HS-27A (cell line): ENCODE results near the gene LMX1A.

Experiments used
- DNase-seq: peaks from one replicate; pipeline ENCODE4 v3.0.0-alpha.2; 2012; ENCODE audit warnings: low read depth, missing footprints

LMX1A gene

DNA sequence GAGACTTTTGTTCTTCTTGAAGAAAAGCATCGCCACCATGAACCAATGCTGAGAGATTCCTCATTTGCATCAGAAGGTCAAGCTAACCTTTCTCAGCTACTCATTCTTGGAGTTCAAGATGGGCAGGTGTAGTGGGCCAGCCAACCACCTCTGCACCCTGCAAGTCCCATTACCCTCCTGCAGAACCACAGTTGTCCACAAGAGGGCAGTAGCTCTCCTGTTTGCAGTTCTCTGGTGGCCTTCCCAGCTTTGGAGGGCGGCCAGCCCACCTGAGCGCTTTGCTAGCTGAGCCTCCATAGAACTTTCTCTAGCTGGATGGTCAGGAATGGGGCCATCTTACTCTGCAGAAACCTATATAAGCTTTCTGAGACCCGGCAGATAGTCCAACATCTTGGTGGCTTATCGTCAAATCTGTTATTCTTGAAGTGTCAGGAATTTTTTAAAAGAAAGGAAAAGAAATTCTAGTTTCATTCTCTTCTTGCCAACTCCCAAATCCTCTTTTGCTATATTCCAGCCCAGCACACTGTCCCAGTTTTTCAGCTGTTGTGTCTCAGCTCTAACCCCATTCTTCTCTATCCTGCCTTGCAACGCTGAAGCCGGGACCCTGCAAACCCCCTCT lies 11.0 kb upstream of the LMX1A start:
- DNase-seq: peak; percentile 27

DNA sequence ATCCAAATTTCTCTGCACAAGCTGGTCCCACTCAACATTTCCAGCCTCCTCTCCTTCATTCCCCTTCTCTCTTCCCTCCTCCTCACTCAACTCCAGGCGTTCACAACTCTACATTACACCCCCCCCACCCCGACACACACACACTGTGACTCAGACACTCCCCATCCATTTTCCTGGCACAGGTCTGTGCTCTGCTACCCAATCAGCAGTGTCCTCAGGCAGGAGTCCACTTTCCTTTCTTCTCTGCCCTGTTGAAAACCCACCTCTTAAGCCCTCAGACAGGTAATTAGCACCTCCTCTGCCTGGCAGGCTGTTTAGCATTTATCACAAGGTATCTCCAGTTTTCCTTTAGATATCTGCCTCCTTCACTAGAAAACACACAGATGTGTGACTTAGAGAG lies 8.8 kb upstream of the LMX1A start:
- no peak for DNase-seq

DNA sequence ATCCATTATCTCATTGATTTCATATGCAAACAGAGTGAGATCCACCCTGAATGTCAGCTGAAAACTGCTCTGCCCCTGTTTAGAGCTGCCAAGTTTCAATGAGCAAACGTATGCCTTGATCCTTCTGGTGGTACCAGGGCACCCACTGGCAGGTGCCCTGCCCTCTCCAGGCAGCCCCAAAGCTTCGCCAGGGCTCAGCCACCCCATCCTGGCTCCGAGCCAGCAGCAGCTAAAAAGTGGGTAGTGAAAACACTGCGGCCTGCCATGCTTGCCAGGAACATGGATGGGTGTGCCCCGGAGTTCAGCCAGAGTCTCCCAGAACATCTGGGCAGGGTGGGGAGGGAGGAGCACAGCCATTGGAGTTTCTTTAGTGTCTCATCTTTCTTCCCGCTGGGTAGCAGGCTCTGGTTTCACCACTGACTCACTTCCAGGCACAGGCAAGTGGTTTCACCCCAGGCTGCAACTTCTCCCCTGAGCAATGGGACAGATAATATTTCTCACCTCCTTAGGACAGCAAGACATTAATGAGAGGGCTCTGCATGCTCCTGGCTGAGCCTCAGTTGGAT lies 8.1 kb upstream of the LMX1A start:
- no peak for DNase-seq

DNA sequence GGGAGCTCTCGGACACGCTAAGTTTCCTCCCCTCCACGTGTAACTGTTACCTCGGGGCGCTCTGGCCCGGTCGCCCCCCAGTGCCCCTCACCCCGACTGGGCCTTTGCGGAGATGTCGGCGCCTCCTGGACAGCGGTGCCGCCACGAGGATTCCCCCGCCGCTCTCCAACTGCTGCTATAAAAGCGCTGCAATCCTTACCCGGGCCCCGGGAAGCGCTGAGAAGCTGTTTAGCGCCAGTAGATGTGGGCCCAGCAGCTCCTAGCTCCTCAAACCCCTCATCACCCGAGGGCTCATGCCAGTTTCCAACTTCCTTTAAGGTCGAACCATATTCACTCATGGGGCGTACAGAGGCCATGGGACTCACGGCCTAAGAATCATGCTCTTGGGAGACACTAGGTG lies 361 bp upstream of the LMX1A start:
- DNase-seq: no peak

DNA sequence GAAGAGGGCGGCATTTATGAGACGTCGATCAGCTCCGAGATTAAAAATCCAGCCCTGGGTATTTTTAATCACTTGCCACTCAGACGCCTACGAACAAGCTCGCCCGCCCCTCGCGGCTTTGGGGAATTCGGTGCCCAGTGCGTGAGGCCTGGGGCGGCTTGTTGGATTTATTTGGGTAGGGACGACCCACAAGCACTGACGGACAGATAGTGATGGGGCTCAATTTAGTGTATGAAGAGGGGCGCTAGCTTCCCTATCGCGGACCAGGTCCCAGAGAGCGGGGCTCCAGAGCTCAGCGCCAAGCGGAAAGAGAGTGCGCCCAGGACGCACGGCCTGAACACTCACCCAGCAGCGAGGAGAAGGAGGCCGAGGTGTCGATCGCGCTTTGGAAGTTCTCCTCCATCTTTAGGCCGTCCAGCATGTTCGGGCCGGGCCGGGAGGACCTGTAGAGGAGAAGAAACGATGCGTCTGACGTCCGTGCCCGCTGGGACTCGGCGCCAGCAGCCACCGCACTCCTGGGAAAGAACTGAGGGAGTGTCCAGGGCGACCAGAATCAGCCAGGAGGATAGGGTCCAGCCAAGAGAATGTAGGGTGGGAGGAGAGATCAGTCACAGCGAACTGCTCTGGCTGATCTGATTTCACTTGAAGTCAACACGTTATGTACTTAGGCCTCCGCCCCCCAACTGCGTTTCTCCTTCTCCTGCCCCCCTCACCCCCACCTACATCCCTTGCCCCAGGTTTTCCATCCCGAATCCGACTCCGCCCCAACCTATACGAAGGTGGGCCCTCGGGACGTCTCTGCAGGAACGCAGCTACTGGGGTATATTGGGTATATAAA lies 1.2 kb downstream of the LMX1A start:
- no peak for DNase-seq

DNA sequence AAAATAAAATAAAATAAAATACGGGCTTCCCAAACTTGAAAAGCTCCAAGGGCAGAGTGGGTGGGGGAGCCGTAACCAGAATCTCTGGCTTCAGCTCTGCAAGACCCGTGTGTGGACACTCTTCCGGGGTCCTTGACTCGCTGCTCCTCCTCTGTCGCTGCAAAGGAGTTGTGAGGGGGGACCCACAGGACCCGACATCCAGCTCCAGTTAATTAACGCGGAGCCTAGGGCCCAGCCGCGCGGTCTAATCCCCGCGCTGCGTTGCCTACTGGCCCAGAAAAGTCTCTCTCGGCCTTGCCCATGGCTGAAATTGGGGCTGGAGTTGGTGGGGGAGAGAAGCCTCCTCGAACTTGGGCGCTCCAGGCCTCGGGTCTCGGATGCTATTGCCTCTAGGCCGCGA lies 1.8 kb downstream of the LMX1A start:
- no peak for DNase-seq

DNA sequence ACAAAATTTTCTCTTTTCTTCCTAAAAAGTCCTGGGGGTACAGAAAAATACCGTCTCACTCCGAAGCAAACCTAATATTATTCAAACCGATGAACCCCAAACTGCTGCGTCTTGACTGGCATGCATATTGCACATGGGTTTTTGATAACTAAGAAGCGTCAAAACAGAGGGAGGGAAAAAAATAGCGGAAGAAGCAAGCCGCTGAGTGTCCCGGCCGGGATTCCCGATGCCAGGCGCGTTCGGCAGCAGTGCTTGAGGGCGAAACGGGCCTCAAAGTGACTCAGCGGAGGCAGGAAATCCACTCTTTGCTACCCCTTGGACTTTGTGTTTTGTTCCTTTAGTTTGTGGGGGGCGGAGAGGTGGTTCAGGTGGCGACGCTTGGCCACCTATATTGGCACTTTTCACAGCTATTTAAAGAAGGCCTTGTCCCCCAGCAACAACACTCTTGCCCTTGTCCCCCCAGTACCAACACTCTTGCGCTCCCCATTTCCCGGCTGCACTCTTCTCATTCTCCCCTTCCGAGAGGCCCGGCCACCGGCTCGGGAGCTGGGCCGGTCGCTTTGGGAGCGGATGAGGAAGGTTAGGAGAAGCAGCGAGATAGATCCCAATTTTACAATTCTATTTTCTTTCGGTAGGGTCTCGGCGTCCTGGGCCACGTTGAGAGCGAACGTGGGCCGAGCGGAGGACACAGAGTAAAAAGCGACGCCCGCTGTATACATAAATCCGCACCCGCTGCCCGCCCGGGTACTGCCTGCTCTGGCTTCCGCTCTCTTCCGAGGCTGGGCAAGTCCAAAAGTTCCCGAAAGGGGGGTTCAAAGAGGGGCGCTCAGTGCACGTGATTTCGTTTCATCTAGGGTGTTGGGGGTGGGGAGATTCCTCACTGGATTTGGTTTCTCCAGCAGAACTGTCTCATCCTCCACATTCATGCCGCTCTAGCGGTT lies 2.5 kb downstream of the LMX1A start:
- DNase-seq: no peak

DNA sequence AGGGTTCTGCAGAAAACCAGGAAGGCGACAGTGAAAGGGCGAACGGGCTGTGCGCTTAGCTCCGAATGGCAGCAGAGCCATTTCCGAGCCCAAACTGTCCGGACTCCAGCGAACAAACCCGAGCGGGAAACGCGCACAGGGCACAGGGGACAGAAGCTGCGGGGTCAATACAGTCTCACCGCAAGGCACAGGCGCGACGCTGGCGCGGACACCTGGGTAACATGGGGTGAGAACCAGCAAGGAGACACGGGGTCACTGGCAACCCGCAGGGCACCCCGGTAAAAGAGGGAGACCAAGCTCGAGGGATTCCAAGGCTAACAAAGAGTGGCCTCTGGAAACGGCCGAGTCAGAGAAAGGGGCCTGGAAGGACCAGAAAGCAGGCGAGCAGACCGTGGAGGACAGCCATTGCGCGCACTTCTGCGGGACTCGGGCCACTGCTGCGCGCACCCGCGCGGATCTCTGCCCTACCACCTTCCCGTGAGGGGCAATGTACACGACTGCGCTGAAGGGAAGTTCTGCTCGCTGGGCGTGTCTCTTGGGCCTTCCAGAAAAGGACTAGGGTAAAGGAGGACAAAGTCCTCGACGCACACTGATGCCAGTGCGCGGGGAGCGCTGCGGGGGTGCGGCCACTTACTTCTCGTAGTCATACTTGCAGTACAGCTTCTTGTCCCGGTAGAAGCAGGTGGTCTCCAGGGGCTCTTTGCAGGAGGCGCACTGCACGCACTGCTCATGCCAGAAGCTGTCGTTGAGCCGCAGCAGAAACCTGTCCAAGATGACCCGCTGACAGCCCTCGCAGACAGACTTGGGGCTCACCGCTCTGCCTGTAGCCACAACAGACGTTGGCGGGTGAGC lies 3.8 kb downstream of the LMX1A start:
- DNase-seq: no peak

DNA sequence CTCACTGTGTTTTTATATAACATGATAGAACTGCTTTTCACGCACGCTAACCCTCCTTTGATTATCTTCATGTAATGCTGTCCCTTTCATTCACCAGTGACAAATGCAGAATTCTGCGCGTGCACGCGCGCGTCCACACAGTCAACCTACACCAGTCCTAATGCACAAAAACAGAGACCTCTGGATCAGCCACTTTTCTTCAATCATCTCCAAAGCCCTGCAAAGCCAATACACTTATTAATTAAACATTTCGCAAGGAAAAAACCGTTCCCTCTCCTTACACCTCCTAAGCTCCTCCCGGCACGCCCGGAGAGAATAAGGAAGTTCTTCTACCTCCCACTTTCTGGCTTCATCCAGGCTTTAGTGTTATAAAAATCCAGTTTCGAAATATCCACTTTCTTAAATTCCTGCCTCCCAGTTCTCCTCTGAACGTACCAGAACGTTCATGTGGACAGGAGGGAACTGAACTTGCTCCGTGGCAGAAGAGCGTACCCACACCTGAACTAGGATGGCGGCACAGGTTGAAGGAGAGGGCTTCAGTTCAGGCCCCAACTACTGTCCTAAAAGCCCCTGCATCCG lies 4.6 kb downstream of the LMX1A start:
- DNase-seq: no peak

DNA sequence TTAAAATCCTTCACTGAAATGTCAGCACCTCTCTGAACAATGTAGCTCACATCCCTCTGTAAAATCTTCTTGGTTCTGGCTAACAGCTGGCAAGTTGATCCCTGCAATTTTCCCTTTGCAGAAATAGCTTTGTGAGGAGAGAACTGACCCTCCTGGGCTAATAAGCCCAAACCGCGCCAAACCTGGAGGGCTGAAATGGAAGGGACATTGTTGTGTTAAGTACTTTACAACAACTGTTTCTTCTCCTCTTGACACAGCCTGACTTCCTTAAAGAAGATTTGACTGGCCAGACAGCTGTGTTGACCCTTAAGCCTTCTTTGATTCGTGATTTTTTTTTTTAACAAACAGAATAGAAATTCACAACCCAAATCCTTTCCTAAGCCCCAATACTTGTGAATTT lies 5.7 kb downstream of the LMX1A start:
- DNase-seq: no peak

DNA sequence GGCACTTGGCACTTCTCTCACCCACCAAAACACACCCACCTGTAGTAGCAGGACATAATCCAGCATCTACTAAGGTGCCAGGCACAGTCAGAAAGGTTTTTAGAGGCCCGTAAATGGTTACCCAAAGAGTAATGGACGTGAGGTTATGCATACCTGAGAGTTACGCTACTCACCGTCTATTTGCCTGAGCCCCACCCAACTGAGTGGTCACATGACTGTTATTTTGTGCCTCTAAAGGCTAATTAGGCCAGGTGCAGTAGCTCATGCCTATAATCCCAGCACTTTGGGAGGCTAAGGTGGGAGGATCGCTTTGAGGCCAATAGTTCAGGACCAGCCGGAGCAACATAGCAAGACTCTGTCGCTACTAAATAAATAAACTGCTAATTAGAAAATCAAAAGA lies 11.0 kb downstream of the LMX1A start:
- DNase-seq: no peak

DNA sequence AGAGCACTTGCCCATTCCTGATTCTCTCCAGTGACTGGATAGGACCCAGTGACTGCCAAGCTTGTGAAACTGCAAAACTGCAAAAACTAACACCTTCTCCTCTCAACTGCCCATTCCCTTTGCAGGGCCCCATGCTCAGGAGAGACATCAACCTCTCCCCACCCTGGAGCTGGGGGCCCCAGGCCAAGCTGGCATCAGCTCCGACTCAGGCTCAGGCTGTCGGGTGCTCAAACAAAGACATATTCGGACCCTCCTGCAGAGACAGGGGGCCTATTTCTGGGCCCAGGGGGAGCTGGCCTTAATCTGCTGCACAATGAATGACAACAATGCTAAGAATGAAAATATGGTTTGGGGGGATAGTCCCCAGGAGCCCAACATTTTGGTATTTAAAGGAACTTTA lies 11.8 kb downstream of the LMX1A start:
- DNase-seq: no peak

DNA sequence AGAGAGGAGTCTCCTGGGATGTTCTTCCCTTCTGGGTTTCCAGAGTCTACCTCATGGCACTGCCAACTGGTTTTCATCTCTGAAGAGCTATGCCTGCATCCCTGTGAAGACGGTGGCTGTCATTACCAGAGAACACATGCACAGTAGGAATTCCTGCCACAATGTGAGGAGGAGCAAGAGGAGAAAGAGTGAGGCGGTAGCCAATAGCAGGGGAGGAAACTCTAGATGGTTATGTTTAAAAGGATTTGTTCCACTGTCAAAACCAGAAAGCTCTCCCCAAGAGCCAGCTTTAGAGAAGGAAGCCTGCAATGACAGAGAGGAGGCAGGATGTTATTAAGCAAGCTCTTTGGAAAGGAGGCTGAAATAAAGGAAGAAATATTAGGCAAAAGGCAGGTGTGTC lies 12.3 kb downstream of the LMX1A start:
- DNase-seq: no peak

DNA sequence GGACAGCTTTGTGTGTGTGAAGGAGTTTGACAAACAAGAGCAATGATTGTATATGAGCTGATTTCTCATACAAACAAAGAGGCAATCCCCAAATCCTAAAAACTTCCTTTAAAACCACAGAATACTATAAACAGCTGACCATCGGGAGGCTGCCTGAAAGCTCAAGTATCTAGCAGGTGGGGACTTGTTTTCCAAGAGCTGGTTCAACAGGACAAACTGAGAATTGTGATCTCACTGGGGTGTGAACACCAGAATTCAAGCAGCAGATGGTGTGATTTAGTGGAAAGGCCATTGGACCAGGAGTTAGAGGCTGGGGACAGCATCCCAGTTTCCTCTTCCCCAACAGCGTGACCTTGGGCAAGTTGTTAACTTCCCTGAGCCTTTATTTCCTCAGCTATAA lies 13.9 kb downstream of the LMX1A start:
- DNase-seq: no peak

DNA sequence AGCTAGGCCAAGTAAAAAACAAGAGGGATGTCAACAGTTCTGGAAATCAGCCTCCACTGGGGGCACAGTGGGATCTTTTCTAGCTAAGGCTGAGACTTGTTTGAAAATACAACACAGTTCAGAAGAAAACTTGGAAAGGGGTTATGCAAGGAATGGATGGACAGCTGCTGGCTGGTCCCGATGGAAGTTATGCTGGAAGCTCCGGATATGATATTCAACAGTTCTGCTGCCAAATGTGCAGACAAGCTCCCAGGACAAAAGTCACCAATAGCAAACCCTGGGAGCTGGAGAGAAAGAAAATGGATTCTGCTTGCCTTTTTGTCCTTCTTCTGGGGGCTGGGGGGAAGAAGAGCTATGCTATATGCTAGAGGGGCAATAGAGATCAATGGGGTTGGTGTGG lies 14.3 kb downstream of the LMX1A start:
- no peak for DNase-seq

DNA sequence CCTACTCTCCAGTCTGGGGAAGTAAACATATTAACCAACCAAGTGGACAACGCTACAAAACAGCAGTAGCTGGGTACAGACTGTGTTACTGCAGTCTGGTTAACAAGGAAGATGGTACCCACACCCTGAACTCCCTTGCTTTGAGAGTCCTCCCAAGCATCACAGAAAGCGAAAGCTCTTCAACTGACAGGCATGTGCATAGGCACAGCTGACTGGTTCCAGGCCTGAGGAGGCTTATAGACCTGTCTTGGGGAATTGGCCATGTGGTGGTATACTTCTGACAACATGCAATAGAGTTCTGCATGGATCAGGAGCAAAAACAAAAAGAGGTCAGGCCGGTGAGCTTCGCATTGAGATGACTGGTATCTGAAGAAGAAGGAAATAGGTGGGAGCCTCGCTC lies 17.4 kb downstream of the LMX1A start:
- no peak for DNase-seq

DNA sequence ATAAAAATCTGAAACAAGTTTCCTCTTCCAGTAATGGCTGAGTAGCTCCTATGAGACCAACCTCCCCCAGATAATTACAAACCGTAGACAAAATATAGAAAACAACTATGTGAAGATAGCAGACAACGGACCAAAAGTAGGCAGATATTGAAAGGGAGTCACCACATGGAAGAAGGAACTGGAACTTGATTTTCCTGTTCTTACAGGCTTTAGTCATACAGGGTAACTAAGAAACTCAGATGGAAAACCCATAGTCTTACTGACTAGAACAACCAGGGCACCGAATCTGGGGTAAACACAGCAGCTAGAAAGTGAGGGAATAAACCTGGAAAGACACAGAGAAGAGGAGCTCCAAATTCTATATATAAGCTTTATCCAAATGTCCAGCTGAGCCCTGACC lies 26.0 kb downstream of the LMX1A start:
- no peak for DNase-seq

DNA sequence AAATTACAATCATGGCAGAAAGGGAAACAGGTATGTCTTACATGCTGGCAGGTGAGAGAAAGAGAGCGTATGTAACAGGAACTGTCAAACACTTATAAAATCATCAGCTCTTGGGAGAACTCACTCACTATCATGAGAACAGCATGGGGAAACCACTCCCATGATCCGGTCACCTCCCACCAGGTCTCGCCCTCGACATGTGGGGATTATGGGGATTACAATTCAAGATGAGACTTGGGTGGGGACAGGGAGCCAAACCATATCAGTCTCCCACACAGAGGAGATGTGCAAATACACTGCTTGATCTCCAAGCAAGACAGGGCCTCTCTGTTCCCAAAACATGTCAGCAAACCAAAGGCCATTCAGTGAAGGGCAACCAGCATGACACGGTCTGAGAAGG lies 27.4 kb downstream of the LMX1A start:
- no peak for DNase-seq

DNA sequence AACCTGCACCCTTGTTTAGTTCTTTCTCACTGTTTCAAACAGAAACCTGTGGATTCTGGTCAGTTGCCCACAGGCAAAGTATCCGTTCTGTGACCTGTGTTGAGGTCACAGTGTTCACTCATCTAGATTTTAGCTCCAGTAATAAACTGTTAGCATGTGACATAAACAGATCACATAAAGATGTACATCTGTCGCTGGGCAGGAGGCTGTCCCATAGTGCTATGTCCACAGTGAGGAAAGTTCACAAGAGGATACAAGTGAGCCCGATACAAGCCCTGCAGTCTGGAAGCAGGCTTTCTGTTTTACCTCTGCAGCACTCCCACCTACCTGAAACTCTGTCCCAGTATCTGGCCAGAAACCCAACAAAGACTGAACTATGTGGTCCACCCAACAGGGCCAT lies 28.4 kb downstream of the LMX1A start:
- DNase-seq: no peak

DNA sequence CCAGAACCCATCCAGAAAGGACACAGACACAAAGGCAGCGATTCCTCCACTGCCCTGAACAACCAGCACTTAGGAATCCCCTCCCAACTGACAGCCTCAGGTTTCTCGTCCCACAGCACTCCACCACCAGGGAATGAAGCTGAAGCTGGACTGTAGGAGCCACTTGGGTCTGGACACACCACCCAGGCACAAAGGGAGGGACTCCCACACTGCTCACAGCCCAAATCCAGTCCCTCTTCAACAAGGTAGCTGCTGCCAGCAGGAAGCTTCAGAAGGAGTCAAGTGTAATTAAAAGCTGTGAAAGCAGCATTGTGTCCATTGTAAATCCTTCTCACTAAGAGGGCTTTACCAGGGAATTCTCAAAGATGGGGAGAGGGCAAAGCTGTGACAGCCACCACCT lies 29.0 kb downstream of the LMX1A start:
- no peak for DNase-seq
